PFSK-1 (cell line): Measurements from ENCODE around the gene KLHL3.

Source experiments
- FOXP2 ChIP-seq: optimal IDR thresholded peaks from 2 replicates; pipeline ENCODE3; 2011; ENCODE audit warnings: borderline replicate concordance, control low read depth, inconsistent platforms; ENCODE audit not compliant: insufficient read depth; ENCODE audit errors: extremely low read length, extremely low read depth
- POLR2AphosphoS5 ChIP-seq: IDR thresholded peaks from 2 replicates; pipeline ENCODE4 v1.6.1; 2012; ENCODE audit warnings: low read depth, mild to moderate bottlenecking, control low read depth, low read length, moderate library complexity
- REST ChIP-seq, 2 experiments: IDR thresholded peaks; 2 replicates each; pipeline versions ENCODE4 v1.6.1 to v1.8.0; 2011 to 2012; ENCODE audit warnings: low read depth in 2 of 2, low read length in 2 of 2, control low read depth in 1 of 2, inconsistent platforms in 1 of 2, mild to moderate bottlenecking in 1 of 2, moderate library complexity in 1 of 2; ENCODE audit not compliant: insufficient read depth in 1 of 2
- SIN3A ChIP-seq: IDR thresholded peaks from 2 replicates; pipeline ENCODE4 v1.6.1; 2012; ENCODE audit warnings: mild to moderate bottlenecking, low read length, moderate library complexity, borderline replicate concordance; ENCODE audit not compliant: insufficient read depth
- TAF1 ChIP-seq: IDR thresholded peaks from 2 replicates; pipeline ENCODE4 v1.6.1; 2012; ENCODE audit warnings: low read length, control low read depth, borderline replicate concordance; ENCODE audit not compliant: insufficient read depth

Gene KLHL3

DNA sequence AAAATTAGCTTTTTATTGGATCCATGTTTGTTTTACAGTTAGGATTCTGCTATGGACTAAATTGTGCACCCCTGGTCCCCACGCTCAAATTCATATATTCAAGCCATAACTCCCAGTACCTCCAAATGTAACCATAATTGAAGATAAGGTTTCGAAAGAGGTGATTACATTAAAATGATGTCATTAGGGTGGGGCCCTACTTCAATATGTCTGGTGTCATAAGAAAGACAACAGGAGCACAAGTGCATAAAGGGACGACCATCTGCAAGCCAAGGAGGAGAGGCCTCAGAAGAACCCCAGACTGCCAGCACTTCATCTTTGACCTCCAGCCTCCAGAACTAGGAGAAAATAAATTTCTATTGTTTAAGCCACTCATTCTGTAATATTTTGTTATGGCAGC is 25.7 kb upstream of the KLHL3 start:
- TF ChIP-seq REST (IDR thresholded peaks at IDR 0.05; ENCODE audit: insufficient read depth in 1 of 2, low read depth in 2 of 2, low read length in 2 of 2) (no peak), TAF1 (no peak), POLR2AphosphoS5 (no peak), FOXP2 (no peak), SIN3A (no peak)

- TF ChIP-seq FOXP2 (no peak), SIN3A (no peak), REST (IDR thresholded peaks at IDR 0.05; ENCODE audit: insufficient read depth in 1 of 2, low read depth in 2 of 2, low read length in 2 of 2) (no peak), TAF1 (no peak), POLR2AphosphoS5 (no peak)
These were observed 25.0 kb upstream of the KLHL3 start for GRCh38 chr5:137760719-137761516.

DNA sequence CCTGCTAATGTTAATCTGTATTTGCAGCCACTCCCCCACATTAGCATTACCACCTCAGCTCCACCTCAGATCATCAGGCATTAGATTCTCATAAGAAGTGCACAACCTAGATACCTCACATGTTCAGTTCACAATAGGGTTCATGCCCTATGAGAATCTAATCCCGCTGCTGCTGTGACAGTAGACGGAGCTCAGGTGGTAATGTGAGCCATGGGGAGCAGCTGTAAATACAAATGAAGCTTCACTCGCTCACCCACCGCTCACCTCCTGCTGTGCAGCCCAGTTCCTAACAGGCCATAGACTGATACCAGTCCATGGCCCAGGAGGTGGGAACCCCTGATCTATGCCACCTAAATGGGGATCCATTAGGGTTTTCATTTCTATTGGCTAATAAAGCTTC is 24.4 kb upstream of the KLHL3 start:
- TF ChIP-seq FOXP2 (no peak), TAF1 (no peak), SIN3A (no peak), REST (IDR thresholded peaks at IDR 0.05; ENCODE audit: insufficient read depth in 1 of 2, low read depth in 2 of 2, low read length in 2 of 2) (no peak), POLR2AphosphoS5 (no peak)

GRCh38 chr5:137758715-137759306 is 22.9 kb upstream of the KLHL3 start:
- TF ChIP-seq POLR2AphosphoS5 (no peak), FOXP2 (no peak), TAF1 (no peak), SIN3A (no peak), REST (IDR thresholded peaks at IDR 0.05; ENCODE audit: insufficient read depth in 1 of 2, low read depth in 2 of 2, low read length in 2 of 2) (no peak)
